Measurements from ENCODE around the gene CACNB4.

DNA sequence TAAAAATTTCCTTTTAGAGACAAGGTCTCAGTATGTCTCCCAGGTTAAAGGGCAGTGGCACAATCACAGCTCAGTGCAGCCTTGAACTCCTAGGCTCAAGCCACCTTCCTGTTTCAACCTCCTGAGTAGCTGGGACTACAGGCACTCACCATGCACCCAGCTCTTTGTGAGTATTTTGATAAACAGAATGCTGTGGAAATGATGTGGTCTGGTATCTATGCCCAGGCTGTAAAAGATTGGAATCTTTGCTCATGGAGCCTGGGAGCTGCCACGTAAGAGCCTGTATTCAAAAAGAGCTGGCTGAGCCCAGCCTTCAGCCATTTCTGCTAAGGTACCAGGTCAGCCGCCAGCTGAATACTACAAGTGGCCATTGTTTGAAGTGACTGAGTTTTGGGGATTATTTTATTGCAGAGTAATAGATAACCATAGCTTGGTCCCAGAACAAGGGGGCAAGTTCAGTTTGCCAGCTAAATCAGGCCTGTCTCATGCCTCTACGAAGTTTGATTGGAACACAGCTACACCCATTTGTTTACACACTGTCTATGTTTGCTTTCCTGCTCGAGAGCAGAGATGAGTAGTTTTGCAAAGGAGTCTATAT lies 249.3 kb downstream of the CACNB4 start:
- TF ChIP-seq POLR2A (IDR thresholded peaks at IDR 0.05; ENCODE audit: borderline replicate concordance, extremely low read depth, insufficient read depth, insufficient read length) = no peak
- TF ChIP-seq EZH2phosphoT487 (IDR thresholded peaks at IDR 0.05; ENCODE audit: borderline replicate concordance) = no peak
- TF ChIP-seq, protein P1, sequence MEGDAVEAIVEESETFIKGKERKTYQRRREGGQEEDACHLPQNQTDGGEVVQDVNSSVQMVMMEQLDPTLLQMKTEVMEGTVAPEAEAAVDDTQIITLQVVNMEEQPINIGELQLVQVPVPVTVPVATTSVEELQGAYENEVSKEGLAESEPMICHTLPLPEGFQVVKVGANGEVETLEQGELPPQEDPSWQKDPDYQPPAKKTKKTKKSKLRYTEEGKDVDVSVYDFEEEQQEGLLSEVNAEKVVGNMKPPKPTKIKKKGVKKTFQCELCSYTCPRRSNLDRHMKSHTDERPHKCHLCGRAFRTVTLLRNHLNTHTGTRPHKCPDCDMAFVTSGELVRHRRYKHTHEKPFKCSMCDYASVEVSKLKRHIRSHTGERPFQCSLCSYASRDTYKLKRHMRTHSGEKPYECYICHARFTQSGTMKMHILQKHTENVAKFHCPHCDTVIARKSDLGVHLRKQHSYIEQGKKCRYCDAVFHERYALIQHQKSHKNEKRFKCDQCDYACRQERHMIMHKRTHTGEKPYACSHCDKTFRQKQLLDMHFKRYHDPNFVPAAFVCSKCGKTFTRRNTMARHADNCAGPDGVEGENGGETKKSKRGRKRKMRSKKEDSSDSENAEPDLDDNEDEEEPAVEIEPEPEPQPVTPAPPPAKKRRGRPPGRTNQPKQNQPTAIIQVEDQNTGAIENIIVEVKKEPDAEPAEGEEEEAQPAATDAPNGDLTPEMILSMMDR (IDR thresholded peaks at IDR 0.05 in 2 of 3, conservative IDR thresholded peaks at IDR 0.05 in 1 of 3; ENCODE audit: borderline replicate concordance in 1 of 3, insufficient read depth in 1 of 3, low read depth in 2 of 3, low read length in 2 of 3) = no peak
- no peak for TF ChIP-seq ELF1 (IDR thresholded peaks at IDR 0.05; ENCODE audit: borderline replicate concordance, low read depth)
- TF ChIP-seq RAD21 (IDR thresholded peaks at IDR 0.05; ENCODE audit: low read depth) = no peak
- no peak for TF ChIP-seq SRF (IDR thresholded peaks at IDR 0.05; ENCODE audit: low read depth)
- no peak for TF ChIP-seq CEBPB (IDR thresholded peaks at IDR 0.05; ENCODE audit: low read depth)
- TF ChIP-seq JUND (IDR thresholded peaks at IDR 0.05) = no peak
- TF ChIP-seq POLR2AphosphoS5 (IDR thresholded peaks at IDR 0.05; ENCODE audit: low read depth, low read length) = no peak
- TF ChIP-seq EZH2 (IDR thresholded peaks at IDR 0.05) = no peak
- no peak for TF ChIP-seq SP1 (IDR thresholded peaks at IDR 0.05; ENCODE audit: low read depth)
- no peak for TF ChIP-seq ZBTB33 (IDR thresholded peaks at IDR 0.05; ENCODE audit: extremely low read depth, insufficient replicate concordance, low read length)

All from HCT116 (cell line).